Measurements from ENCODE around the gene CARMIL1. TPM values are rescaled to one million over a fixed set of nuclear protein-coding genes. Genes with fewer than 3 reads are reported as not detected.
"Not testable (repeated sequence)": the region's sequence is repeated elsewhere in the genome, so short reads cannot be mapped to it uniquely, and the experiment has no call there.

The CARMIL1 gene
- total and polyA plus RNA-seq, 4 experiments from 2014 or later, result 0.08 to 3.5 (median 2.4) TPM

GRCh38 chr6:25297039-25297441 is 17.9 kb downstream of the CARMIL1 start:
- Mint-ChIP-seq H3K9me3 (no peaks in the 10 kb centered on the region), H3K4me1 (peaks cover 0 to 49% (median 4%) of the 10 kb centered on the region in 4 donors), H3K36me3 (no peaks in the 10 kb centered on the region), H3K4me3 (no peak overlapping the region), H3K27ac (no peak overlapping the region), H3K27me3 (no peaks in the 10 kb centered on the region)
- Histone ChIP-seq H3K36me3 (ENCODE audit: insufficient read depth, low read length) (no peaks in the 10 kb centered on the region), H3K4me3 (ENCODE audit: low read length in 2 of 2) (no peak overlapping the region), H3K27ac (ENCODE audit: low read depth, low read length) (no peak overlapping the region), H3K27me3 (ENCODE audit: insufficient read depth, low read length) (no peaks in the 10 kb centered on the region), H3K4me1 (ENCODE audit: insufficient read depth, low read length) (no peaks in the 10 kb centered on the region), H3K9me3 (ENCODE audit: control insufficient read depth in 1 of 2, low read length in 2 of 2) (no peaks in the 10 kb centered on the region)
- intact Hi-C loops (cut with micrococcal nuclease), result no loop called here
- POLR2A ChIA-PET (ENCODE audit: partially characterized antibody), result no interaction called here
- DNase-seq, result no peak
- CTCF ChIA-PET (ENCODE audit: partially characterized antibody), result interaction anchor here (0.8 to 2.1 kb wide), 3 partner anchors 12 to 32 kb away, joined by 3 to 13 read pairs (median 4); partner anchors contain the start of gene CARMIL1

DNA sequence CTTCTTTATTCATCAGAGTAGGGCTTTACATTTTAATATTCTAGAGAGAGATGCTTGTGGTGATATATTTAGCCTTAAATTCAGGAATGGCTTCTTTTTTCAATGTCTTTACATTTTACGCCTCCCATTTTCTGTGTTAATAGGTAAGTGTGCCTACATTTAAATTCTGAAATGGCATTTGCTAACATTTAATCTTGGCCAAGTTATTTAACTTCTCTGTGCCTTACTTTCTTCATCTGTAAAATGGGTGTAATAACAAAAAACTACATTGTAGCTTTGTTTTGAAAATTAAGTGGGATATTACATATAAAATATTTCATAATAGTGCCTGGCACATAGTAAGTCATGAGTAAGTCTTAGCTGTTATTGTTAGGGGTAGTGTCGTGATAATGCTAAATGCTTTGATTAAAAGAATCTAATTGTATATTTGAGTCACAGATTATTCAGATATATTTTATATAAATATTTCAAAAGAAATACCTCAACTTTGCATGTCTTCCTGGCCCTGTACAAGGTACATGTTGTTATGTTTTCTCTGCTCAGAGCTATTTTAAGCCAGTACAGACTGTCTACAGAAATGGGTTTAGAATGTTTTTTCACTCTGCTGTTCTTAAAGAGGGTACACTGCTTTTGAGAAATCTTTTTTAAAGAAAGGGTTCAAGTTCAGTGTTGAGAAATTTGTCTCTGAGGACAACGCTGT is 18.8 kb downstream of the CARMIL1 start:
- intact Hi-C loops (cut with micrococcal nuclease), result no loop called here
- H3K4me3 Mint-ChIP-seq, result no peak overlapping the region
- H3K9me3 Mint-ChIP-seq, result no peaks in the 10 kb centered on the region
- H3K36me3 Mint-ChIP-seq, result no peaks in the 10 kb centered on the region
- no peak for DNase-seq
- Histone ChIP-seq H3K27ac (ENCODE audit: low read depth, low read length) (no peak overlapping the region), H3K27me3 (ENCODE audit: insufficient read depth, low read length) (no peaks in the 10 kb centered on the region), H3K4me3 (ENCODE audit: low read length in 2 of 2) (no peak overlapping the region), H3K36me3 (ENCODE audit: insufficient read depth, low read length) (no peaks in the 10 kb centered on the region), H3K9me3 (ENCODE audit: control insufficient read depth in 1 of 2, low read length in 2 of 2) (no peaks in the 10 kb centered on the region), H3K4me1 (ENCODE audit: insufficient read depth, low read length) (no peaks in the 10 kb centered on the region)
- peaks cover 0 to 53% (median 5%) of the 10 kb centered on the region in 4 donors for H3K4me1 Mint-ChIP-seq
- H3K27me3 Mint-ChIP-seq, result no peaks in the 10 kb centered on the region
- ChIA-PET POLR2A (ENCODE audit: partially characterized antibody) (no interaction called here), CTCF (ENCODE audit: partially characterized antibody) (no interaction called here)
- no peak overlapping the region for H3K27ac Mint-ChIP-seq

DNA sequence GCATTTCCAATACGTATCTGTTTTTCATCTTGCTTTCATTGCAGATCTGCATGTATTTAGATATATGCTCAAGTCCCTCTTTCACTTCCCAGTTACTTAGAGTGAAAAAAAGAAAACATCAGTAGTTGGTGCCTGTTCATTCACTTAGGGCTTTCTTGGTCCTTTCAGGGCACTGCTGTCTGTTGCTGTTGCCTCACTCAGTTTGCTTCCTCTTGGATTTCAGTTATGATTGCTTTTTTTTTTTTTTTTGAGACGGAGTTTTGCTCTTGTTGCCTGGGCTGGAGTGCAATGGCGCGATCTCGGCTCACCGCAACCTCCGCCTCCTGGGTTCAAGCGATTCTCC is 19.3 kb downstream of the CARMIL1 start:
- H3K27ac ChIP-seq (ENCODE audit: low read depth, low read length); DNase-seq; H3K36me3 ChIP-seq (ENCODE audit: insufficient read depth, low read length); H3K27ac Mint-ChIP-seq; H3K36me3 Mint-ChIP-seq; H3K4me3 Mint-ChIP-seq; H3K4me1 ChIP-seq (ENCODE audit: insufficient read depth, low read length); H3K27me3 Mint-ChIP-seq; H3K4me3 ChIP-seq (ENCODE audit: low read length in 2 of 2); CTCF ChIA-PET (ENCODE audit: partially characterized antibody); H3K9me3 Mint-ChIP-seq; intact Hi-C loops (cut with micrococcal nuclease); H3K27me3 ChIP-seq (ENCODE audit: insufficient read depth, low read length); H3K9me3 ChIP-seq (ENCODE audit: control insufficient read depth in 1 of 2, low read length in 2 of 2); POLR2A ChIA-PET (ENCODE audit: partially characterized antibody): not testable (repeated sequence)
- peaks cover 0 to 52% (median 5%) of the 10 kb centered on the region in 4 donors for H3K4me1 Mint-ChIP-seq

- Mint-ChIP-seq H3K4me1 (peaks cover 0 to 45% (median 5%) of the 10 kb centered on the region in 4 donors), H3K36me3 (no peaks in the 10 kb centered on the region)
Observed at GRCh38 chr6:25301362-25301761, 22.2 kb downstream of the CARMIL1 start.

DNA sequence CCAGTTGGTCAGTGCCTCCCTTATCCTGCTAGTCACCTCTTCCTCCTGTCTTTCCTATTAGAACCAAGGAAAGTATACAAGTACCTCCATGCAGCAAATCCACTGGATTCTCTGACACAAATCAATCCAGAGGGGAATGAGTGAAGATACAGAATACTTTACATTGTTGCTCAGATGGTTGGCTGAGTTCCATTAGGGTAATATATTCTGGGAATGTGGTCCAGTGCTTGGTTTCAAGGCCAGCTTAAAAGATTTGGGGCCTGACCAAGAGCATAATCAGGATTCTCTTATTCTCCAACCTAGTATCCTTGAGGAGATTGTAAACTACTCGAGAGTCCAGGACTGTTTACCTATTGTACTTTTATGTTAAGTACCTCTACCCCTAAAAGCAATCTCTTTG is 23.0 kb downstream of the CARMIL1 start:
- POLR2A ChIA-PET (ENCODE audit: partially characterized antibody), result no interaction called here
- Mint-ChIP-seq H3K4me3 (no peak overlapping the region), H3K27me3 (no peaks in the 10 kb centered on the region), H3K36me3 (no peaks in the 10 kb centered on the region), H3K27ac (no peak overlapping the region), H3K4me1 (peaks cover 0 to 40% (median 4%) of the 10 kb centered on the region in 4 donors), H3K9me3 (no peaks in the 10 kb centered on the region)
- H3K4me1 ChIP-seq (ENCODE audit: insufficient read depth, low read length), result no peaks in the 10 kb centered on the region
- H3K27me3 ChIP-seq (ENCODE audit: insufficient read depth, low read length), result no peaks in the 10 kb centered on the region
- H3K4me3 ChIP-seq (ENCODE audit: low read length in 2 of 2), result no peak overlapping the region
- intact Hi-C loops (cut with micrococcal nuclease), result no loop called here
- H3K9me3 ChIP-seq (ENCODE audit: control insufficient read depth in 1 of 2, low read length in 2 of 2), result no peaks in the 10 kb centered on the region
- no peaks in the 10 kb centered on the region for H3K36me3 ChIP-seq (ENCODE audit: insufficient read depth, low read length)
- CTCF ChIA-PET (ENCODE audit: partially characterized antibody), result no interaction called here
- DNase-seq, result no peak
- H3K27ac ChIP-seq (ENCODE audit: low read depth, low read length), result no peak overlapping the region

More at GRCh38 chr6:25301362-25301761, 22.2 kb downstream of the CARMIL1 start:
- Histone ChIP-seq H3K4me3 (ENCODE audit: low read length in 2 of 2) (no peak overlapping the region), H3K4me1 (ENCODE audit: insufficient read depth, low read length) (no peaks in the 10 kb centered on the region), H3K27me3 (ENCODE audit: insufficient read depth, low read length) (no peaks in the 10 kb centered on the region), H3K27ac (ENCODE audit: low read depth, low read length) (no peak overlapping the region), H3K36me3 (ENCODE audit: insufficient read depth, low read length) (no peaks in the 10 kb centered on the region), H3K9me3 (ENCODE audit: control insufficient read depth in 1 of 2, low read length in 2 of 2) (no peaks in the 10 kb centered on the region)
- H3K27me3 Mint-ChIP-seq, result no peaks in the 10 kb centered on the region
- H3K9me3 Mint-ChIP-seq, result no peaks in the 10 kb centered on the region
- ChIA-PET CTCF (ENCODE audit: partially characterized antibody) (no interaction called here), POLR2A (ENCODE audit: partially characterized antibody) (no interaction called here)
- H3K4me3 Mint-ChIP-seq, result no peak overlapping the region
- intact Hi-C loops (cut with micrococcal nuclease), result no loop called here
- H3K27ac Mint-ChIP-seq, result no peak overlapping the region
- DNase-seq, result no peak

GRCh38 chr6:25302677-25303128 is 23.5 kb downstream of the CARMIL1 start:
- CTCF ChIA-PET (ENCODE audit: partially characterized antibody), result no interaction called here
- Histone ChIP-seq H3K4me3 (ENCODE audit: low read length in 2 of 2) (no peak overlapping the region), H3K27ac (ENCODE audit: low read depth, low read length) (no peak overlapping the region), H3K4me1 (ENCODE audit: insufficient read depth, low read length) (no peaks in the 10 kb centered on the region), H3K36me3 (ENCODE audit: insufficient read depth, low read length) (no peaks in the 10 kb centered on the region), H3K9me3 (ENCODE audit: control insufficient read depth in 1 of 2, low read length in 2 of 2) (no peaks in the 10 kb centered on the region), H3K27me3 (ENCODE audit: insufficient read depth, low read length) (no peaks in the 10 kb centered on the region)
- Mint-ChIP-seq H3K36me3 (no peaks in the 10 kb centered on the region), H3K27ac (no peak overlapping the region), H3K4me1 (peaks cover 0 to 34% (median 3%) of the 10 kb centered on the region in 4 donors), H3K4me3 (no peak overlapping the region), H3K9me3 (no peaks in the 10 kb centered on the region), H3K27me3 (no peaks in the 10 kb centered on the region)
- no peak for DNase-seq
- intact Hi-C loops (cut with micrococcal nuclease), result no loop called here
- POLR2A ChIA-PET (ENCODE audit: partially characterized antibody), result no interaction called here

- H3K36me3 ChIP-seq (ENCODE audit: insufficient read depth, low read length), result no peaks in the 10 kb centered on the region
- H3K27me3 ChIP-seq (ENCODE audit: insufficient read depth, low read length), result no peaks in the 10 kb centered on the region
- Mint-ChIP-seq H3K27me3 (no peaks in the 10 kb centered on the region), H3K4me1 (peaks cover 0 to 32% (median 3%) of the 10 kb centered on the region in 4 donors), H3K4me3 (no peak overlapping the region), H3K27ac (no peak overlapping the region), H3K36me3 (no peaks in the 10 kb centered on the region), H3K9me3 (no peaks in the 10 kb centered on the region)
- H3K27ac ChIP-seq (ENCODE audit: low read depth, low read length), result no peak overlapping the region
- H3K4me3 ChIP-seq (ENCODE audit: low read length in 2 of 2), result no peak overlapping the region
- intact Hi-C loops (cut with micrococcal nuclease), result no loop called here
- H3K9me3 ChIP-seq (ENCODE audit: control insufficient read depth in 1 of 2, low read length in 2 of 2), result no peaks in the 10 kb centered on the region
- no peaks in the 10 kb centered on the region for H3K4me1 ChIP-seq (ENCODE audit: insufficient read depth, low read length)
- POLR2A ChIA-PET (ENCODE audit: partially characterized antibody), result no interaction called here
- no peak for DNase-seq
- CTCF ChIA-PET (ENCODE audit: partially characterized antibody), result no interaction called here
Observed at GRCh38 chr6:25303254-25303653, 24.1 kb downstream of the CARMIL1 start.
